K562 (cell line): ENCODE data around the gene ST6GAL1. TPM values are rescaled to one million over a fixed set of nuclear protein-coding genes. Genes with fewer than 3 reads are reported as not detected.

Source experiments
- ARHGAP35 ChIP-seq: fragments of 450-650 bp; IDR thresholded peaks from 2 replicates; pipeline ENCODE4 v1.6.1; 2018; ENCODE audit not compliant: partially characterized antibody
- ELF4 ChIP-seq: fragments of 450-650 bp; formaldehyde crosslinking; IDR thresholded peaks from 2 replicates; pipeline ENCODE4 v1.4.0; 2022; ENCODE audit warnings: missing genetic modification characterization
- GATAD2B ChIP-seq: fragments of 450-650 bp; IDR thresholded peaks from 2 replicates; pipeline ENCODE4 v1.6.1; 2017; ENCODE audit warnings: mild to moderate bottlenecking, borderline replicate concordance
- HEY1 ChIP-seq: fragments of 250-450 bp; sonication (Bioruptor Pico); IDR thresholded peaks from 2 replicates; pipeline ENCODE4 v1.5.0; 2020; ENCODE audit warnings: mild to moderate bottlenecking, moderate library complexity, borderline replicate concordance
- KHSRP ChIP-seq: fragments of 450-650 bp; IDR thresholded peaks from 2 replicates; pipeline ENCODE4 v1.6.1; 2017
- SMAD3 ChIP-seq: fragments of 450-650 bp; formaldehyde crosslinking; conservative IDR thresholded peaks from 2 replicates; pipeline ENCODE4 v1.4.0; 2020; ENCODE audit warnings: mild to moderate bottlenecking
- ZKSCAN3 ChIP-seq: fragments of 250-450 bp; sonication (Bioruptor Pico); IDR thresholded peaks from 2 replicates; pipeline ENCODE4 v1.4.0; 2020
- ZNF23 ChIP-seq: fragments of 250-450 bp; sonication (Bioruptor Pico); IDR thresholded peaks from 2 replicates; pipeline ENCODE4 v1.4.0; 2020; ENCODE audit warnings: mild to moderate bottlenecking
- ZNF644 ChIP-seq: fragments of 200-800 bp; sonication (Bioruptor generic); IDR thresholded peaks from 2 replicates; pipeline ENCODE4 v1.6.1; 2016; ENCODE audit warnings: low read depth, missing genetic modification characterization, missing compliant biosample characterization
- polyA plus RNA-seq, 8 experiments: library from polyadenylated mRNA; depleted of rRNA in 4 of 8; stranded (reverse) in 5 of 8; unstranded in 3 of 8; fragments of >200 nt; fragmentation: Nextera tagmentation in 2 of 8; fragmentation: Illumina TruSeq in 1 of 8; extraction: Ambion mirVana in 2 of 8; extraction: Trizol in 1 of 8; gene quantifications; 2 replicates each; pipeline versions ENCODE4 v1.2.1 to v1.2.3, GENCODE V29; 2011 to 2014; ENCODE audit warnings: inconsistent platforms in 1 of 8, missing spikeins in 1 of 8
- total RNA-seq, 7 experiments: library from RNA; depleted of rRNA in 6 of 7; stranded (reverse); fragments of >200 nt in 6 of 7; fragmentation: Illumina TruSeq in 2 of 7; extraction: Trizol in 2 of 7; gene quantifications; 2 replicates each; pipeline versions ENCODE4 v1.2.1 to v1.2.3, GENCODE V29; 2011 to 2021; ENCODE audit warnings: low replicate concordance in 1 of 7
- TF ChIP-seq, protein P1 (sequence below), 2 experiments: fragments of 450-650 bp in 1 of 2; sonication (generic) in 1 of 2; formaldehyde crosslinking; conservative IDR thresholded peaks; 2 replicates each; pipeline versions ENCODE4 v1.4.0 to v1.8.1; 2020 to 2022; ENCODE audit warnings: mild to moderate bottlenecking in 1 of 2, missing genetic modification reagents in 1 of 2
- TF ChIP-seq, protein P2 (sequence below): sonication (generic); formaldehyde crosslinking; IDR thresholded peaks from 2 replicates; pipeline ENCODE4 v1.8.1; 2023; ENCODE audit warnings: mild to moderate bottlenecking, missing genetic modification reagents

ST6GAL1 gene
- total and polyA plus RNA-seq, 9 of the 15 experiments (the other 6 are each of a cell fraction or from before 2014, with no cell fraction given) = 31.9 to 145 (median 71.0) TPM

GRCh38 chr3:187014417-187014864, 84.1 kb downstream of the ST6GAL1 start (continued):
- TF ChIP-seq, protein P1, sequence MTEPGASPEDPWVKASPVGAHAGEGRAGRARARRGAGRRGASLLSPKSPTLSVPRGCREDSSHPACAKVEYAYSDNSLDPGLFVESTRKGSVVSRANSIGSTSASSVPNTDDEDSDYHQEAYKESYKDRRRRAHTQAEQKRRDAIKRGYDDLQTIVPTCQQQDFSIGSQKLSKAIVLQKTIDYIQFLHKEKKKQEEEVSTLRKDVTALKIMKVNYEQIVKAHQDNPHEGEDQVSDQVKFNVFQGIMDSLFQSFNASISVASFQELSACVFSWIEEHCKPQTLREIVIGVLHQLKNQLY (CRISPR knock-in tag; conservative IDR thresholded peaks at IDR 0.05) = no peak
- TF ChIP-seq ZKSCAN3 (CRISPR knock-in tag) (no peak), SMAD3 (CRISPR knock-in tag) (no peak), GATAD2B (no peak), KHSRP (no peak), ZNF644 (tag) (no peak), HEY1 (CRISPR knock-in tag) (no peak), ZNF23 (CRISPR knock-in tag) (no peak), ELF4 (no peak), ARHGAP35 (no peak)
- TF ChIP-seq, protein P2, sequence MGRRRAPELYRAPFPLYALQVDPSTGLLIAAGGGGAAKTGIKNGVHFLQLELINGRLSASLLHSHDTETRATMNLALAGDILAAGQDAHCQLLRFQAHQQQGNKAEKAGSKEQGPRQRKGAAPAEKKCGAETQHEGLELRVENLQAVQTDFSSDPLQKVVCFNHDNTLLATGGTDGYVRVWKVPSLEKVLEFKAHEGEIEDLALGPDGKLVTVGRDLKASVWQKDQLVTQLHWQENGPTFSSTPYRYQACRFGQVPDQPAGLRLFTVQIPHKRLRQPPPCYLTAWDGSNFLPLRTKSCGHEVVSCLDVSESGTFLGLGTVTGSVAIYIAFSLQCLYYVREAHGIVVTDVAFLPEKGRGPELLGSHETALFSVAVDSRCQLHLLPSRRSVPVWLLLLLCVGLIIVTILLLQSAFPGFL = no peak
- TF ChIP-seq, all 486 proteins: peak for 0
